ENCODE measurements around the gene CXCL5.
"Not testable (repeated sequence)": the region's sequence is repeated elsewhere in the genome, so short reads cannot be mapped to it uniquely, and the experiment has no call there.

Gene CXCL5

DNA sequence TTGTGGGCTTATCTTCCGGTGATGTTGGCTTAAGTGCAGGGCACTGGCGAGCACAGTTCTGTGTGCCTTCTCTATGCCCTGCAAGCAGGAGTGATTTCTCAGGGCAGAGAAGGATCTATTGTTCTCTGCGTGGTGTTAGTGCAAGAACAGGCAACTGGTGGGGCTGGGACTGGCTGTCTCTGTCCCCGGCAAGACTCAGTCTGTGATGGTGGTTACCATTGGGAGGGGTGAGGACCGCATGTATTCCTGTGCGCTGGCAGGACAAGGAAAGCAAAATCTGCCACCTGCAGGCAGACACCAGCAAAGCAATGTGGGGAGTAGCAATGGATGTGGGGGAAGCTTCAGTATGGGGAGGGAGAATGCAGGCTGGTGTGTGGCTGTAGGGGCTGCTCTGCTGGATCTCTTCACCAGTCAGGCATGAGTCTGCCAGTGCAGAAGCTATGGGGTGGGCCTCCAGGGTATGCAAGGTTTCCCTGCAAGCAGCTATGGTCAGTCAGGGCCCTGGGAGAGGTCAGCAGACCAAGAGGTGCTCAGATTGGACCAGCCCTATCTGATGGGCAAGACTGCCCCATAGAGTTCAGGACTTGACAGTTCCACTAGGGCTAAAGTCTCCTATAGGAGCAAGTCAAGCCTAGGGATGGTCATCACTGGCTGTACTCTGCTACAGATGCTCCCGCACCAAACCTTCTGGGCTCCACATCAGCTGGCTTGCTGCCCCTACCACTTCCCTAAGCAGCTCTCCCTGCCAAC lies 33.4 kb downstream of the CXCL5 start:
- DNase-seq, result no peak

DNA sequence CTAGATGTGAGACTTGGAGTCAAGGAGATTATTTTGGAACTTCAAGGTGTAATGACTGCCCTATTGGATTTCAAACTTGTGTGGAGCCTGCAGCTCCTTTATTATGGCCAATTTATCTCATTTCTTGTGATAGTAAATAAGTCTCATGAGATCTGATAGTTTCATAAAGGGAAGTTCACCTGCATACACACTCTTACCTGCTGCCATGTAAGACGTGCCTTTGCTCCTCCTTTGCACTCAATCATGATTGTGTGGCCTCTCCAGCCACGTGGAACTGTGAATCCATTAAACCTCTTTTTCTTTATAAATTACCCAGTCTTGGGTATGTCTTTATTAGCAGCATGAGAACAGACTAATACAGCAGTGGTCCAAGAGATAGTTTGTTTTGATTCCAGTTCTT lies 35.8 kb downstream of the CXCL5 start:
- DNase-seq, result no peak

DNA sequence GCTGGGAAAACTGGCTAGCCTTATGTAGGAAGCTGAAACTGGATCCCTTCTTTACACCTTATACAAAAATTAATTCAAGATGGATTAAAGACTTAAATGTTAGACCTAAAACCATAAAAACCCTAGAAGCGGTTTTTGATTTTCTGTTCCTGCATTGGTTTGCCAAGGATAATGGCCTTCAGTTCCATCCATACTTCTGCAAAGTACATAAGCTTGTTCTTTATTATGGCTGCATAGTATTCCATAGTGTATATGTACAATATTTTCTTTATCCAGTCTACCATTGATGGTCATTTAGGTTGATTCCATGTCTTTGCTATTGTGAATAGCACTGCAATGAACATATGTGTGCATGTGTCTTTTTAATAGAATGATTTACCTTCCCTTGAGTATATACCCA lies 39.4 kb downstream of the CXCL5 start:
- DNase-seq, result not testable (repeated sequence)

DNA sequence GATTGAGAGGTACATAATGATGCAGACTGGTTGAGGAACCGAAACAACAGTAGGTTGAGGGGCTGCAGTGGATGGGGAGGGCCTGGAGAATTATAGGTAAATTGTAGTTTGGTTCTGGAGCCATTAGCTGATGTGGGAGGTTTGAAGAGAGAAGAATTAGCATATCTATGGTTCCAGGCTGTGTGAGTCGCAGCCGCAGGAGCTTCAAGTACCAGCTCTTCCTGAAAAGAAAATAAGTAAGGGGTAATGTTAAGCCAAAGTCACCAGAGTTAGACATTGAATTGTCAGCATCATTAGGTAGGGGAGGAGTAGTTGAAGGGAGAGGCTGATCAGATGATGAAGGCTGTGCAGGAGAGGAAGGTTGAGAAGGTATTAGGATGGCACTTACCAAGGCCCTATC lies 46.1 kb downstream of the CXCL5 start:
- DNase-seq, result no peak

DNA sequence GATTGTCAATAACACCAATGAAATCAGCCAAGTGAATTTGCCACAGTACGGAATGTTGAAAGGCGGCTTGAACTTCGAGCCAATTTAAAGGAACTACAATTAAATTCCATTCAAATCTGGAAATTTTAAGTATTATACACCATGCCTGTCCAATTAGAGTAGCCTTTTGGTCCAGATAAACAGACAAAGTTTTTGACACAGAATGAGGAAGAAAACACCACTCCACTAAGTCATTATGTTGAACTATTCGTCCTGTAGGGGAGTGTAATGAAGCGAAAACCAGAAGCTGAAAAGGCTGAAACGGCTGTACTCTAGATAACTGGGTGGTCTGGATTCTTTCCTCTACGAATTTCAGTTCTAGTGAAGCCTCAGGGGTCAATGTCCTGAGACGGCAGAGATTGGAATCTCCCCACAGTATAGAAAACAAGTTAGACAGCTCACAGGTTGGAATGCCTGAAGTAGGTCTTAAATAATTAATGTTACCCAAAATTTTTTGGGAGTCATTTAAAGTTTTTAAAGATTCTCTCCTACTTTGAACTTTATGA lies 48.0 kb downstream of the CXCL5 start:
- not testable (repeated sequence) for DNase-seq

DNA sequence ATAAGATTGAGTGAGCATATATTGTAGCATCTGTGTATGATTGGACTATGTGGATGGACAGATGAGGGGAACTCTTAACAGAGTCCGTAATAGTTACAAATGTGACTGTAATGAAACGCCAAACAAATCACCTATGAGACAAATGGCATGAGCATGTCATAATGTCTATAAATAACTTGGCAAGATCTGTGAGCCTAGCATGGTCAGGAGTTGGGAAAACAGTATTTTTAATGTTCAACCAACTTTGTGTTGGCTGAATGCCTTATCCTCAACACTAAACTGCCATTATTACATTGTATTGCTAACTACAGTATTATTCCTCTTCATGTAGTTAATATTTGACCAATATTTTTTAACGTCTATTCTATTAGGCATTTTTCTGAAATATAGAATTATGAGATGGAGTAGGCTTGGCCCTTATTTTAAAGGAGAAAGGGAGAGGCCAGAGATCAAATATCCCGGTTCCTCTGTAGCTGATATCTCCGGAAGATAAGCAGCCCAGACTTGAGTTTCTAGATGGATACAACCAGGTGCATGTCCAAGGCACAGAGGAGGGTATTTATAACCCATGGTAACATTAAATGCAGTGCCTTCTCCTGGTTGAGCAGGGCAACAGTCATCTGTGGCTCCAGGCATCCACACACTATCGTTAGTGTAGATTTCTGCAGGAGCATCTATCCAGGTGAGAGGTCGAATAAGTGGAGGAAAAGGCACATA lies 49.3 kb downstream of the CXCL5 start:
- DNase-seq, result no peak

DNA sequence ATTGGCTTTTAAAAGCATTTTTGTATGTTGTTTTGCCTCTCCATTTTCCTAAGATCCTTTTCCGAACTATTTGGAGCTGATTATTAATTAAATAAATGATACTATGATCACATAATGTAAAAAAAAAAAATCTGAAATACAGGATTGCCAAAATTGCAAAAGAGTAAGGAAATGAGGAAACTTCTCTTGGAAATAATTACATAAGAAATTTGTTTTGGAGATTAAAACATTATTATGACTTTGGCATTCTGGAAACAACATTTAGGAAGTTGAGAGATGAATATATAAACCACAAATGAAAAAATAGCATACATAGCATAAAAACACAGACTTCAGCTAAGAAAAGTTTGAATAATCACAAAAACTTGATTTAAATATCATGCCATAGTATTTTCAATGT lies 50.2 kb downstream of the CXCL5 start:
- DNase-seq, result no peak

DNA sequence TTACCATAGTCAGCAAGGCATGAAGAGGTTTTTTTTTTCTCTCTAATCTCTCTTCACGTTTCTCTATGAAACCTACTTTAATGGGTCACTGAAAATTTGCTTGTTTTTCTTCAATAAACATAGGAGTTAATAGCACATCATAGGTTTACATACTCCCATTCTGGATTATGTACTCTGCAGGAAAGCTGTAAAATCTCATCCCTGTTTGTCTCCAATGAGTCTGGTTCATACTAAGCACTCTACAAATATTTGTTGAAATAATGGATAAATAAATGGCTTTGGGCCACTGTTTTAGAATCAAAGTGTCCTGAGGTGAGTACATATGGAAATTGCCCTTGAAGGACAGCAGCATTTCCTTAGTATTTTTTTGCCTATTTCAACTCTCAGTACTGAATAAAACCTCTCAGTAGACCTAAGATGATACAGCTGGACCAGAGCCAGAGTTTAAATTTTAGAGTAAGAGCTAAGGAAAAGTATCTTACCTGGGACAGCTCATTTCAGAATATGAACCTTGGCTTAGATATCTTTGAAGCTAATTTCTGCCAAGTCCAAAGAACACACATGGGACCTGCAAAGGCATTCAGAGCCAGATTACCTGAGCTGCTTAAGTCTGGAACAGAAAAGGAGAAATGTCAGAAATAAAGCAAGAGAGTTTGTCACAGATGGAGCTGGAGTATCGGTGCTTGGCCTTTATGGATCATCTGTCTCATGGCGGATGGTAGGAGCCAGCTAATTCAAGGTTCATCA lies 51.1 kb downstream of the CXCL5 start:
- DNase-seq, result no peak

DNA sequence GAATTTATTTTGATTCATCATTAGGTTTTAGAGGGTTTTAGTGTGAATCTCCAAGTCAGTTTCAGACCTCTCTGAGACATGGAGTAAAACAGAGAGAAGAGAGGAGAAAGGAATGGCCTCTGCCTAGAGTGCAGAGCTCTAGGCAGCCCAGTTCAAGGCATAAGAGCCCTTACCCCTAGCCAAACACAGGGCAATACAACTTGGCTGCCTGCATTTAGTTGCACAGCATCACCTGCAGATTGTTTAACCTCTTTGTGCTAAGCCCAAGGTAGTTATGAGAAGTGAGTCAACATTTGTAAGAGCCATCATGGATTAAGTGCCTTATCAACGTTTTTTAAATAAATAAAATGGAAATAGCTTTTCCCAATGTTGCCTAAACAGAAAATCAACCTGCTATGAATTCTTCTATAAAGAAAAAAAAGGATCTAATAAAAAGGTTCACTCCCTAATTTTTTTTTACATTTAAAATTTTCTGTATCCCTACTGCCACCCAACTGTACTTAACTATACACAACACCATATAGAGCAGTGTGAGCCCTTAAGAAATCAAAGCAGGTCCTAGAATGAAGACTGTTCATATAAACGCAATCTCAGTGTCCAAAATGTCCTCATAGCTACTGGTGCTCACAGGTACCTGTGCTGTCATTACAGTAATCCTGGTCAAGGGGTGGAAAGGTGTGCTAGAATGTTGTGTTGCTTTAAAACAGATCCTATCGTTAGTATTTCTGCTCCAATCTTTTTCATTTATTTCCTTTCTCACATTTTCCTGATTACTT lies 52.6 kb downstream of the CXCL5 start:
- DNase-seq, result no peak
